Fibroblast of gingiva (primary cell): ENCODE data around the gene NUP107.
A peak's percentile ranks its signal among the peaks of the same experiment; 100 is the strongest.

Source experiments
- DNase-seq: peaks from one replicate; pipeline ENCODE4 v3.0.0-alpha.2; 2011; ENCODE audit warnings: low read depth

Gene NUP107

GRCh38 chr12:68775121-68775630 lies 88.4 kb downstream of the NUP107 start:
- no peak for DNase-seq

GRCh38 chr12:68776976-68777610 lies 90.3 kb downstream of the NUP107 start:
- DNase-seq: no peak

- DNase-seq: no peak
Observed at GRCh38 chr12:68779280-68779679, 92.5 kb downstream of the NUP107 start.

- no peak for DNase-seq
Observed at GRCh38 chr12:68780731-68781130, 94.0 kb downstream of the NUP107 start.

- DNase-seq: no peak
Observed at GRCh38 chr12:68781728-68782127, 95.0 kb downstream of the NUP107 start.

- DNase-seq: no peak
Observed at GRCh38 chr12:68784015-68784414, 97.2 kb downstream of the NUP107 start.

GRCh38 chr12:68785358-68785757 lies 98.6 kb downstream of the NUP107 start:
- DNase-seq: peak; percentile 34

- no peak for DNase-seq
Observed at GRCh38 chr12:68785823-68786222, 99.0 kb downstream of the NUP107 start.

- DNase-seq: no peak
Observed at GRCh38 chr12:68786929-68787328, 100.2 kb downstream of the NUP107 start.

- no peak for DNase-seq
Observed at GRCh38 chr12:68788554-68789143, 101.9 kb downstream of the NUP107 start.

- DNase-seq: no peak
Observed at GRCh38 chr12:68789144-68789878, 102.5 kb downstream of the NUP107 start.

GRCh38 chr12:68790081-68790951 lies 103.5 kb downstream of the NUP107 start:
- DNase-seq: no peak

- no peak for DNase-seq
Observed at GRCh38 chr12:68790952-68791234, 104.1 kb downstream of the NUP107 start.

GRCh38 chr12:68791897-68792481 lies 105.2 kb downstream of the NUP107 start:
- DNase-seq: no peak

- DNase-seq: no peak
Observed at GRCh38 chr12:68792952-68793351, 106.2 kb downstream of the NUP107 start.

GRCh38 chr12:68793436-68793835 lies 106.7 kb downstream of the NUP107 start:
- no peak for DNase-seq

- DNase-seq: no peak
Observed at GRCh38 chr12:68793975-68794652, 107.3 kb downstream of the NUP107 start.

- peak; percentile 25 for DNase-seq
Observed at GRCh38 chr12:68794653-68795251, 108.0 kb downstream of the NUP107 start.
